Measurements from ENCODE around the gene C17orf67.

Gene C17orf67, protein sequence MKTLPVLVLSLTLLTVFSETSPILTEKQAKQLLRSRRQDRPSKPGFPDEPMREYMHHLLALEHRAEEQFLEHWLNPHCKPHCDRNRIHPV

DNA sequence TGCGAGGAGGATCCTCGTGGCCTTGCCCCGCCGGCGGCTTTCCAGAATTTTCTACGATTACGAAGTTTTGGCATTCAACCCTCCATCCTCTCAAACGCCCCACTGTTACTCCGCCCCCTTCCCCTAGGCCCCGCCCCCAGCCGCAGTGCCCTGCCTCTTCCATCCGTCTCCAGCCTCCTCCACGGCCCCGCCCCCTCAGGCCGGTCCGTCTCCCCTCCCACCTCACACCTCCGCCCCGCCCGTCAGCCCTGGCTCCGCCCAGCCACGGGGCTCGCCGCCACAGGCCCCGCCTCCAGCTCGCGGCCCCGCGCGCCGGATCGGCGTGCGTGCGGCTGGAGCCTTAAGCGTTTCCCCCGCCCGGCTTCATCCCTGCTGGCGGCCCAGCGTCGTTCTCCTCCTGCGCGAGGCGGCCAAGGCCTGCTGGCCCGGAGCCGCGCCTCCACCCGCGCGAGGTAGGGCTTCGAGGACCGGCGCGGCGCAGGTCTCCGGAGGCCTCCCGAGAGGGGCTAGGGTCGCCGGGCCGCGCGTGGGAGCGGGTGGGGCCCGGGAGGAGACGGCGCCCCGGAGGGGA lies at the start of gene C17orf67, which contains the start of gene DGKE:
TSS of gene C17orf67 (minus strand) at position 112 of the 571 bp plus-strand sequence. CDS start 18,110 bp downstream, outside the sequence.
TSS of gene DGKE (plus strand) at position 343 of the 571 bp plus-strand sequence. CDS start 645 bp downstream, outside the sequence.
- DNase-seq (ENCODE audit: low read depth): peak; percentile 87
- TF ChIP-seq, protein P1, sequence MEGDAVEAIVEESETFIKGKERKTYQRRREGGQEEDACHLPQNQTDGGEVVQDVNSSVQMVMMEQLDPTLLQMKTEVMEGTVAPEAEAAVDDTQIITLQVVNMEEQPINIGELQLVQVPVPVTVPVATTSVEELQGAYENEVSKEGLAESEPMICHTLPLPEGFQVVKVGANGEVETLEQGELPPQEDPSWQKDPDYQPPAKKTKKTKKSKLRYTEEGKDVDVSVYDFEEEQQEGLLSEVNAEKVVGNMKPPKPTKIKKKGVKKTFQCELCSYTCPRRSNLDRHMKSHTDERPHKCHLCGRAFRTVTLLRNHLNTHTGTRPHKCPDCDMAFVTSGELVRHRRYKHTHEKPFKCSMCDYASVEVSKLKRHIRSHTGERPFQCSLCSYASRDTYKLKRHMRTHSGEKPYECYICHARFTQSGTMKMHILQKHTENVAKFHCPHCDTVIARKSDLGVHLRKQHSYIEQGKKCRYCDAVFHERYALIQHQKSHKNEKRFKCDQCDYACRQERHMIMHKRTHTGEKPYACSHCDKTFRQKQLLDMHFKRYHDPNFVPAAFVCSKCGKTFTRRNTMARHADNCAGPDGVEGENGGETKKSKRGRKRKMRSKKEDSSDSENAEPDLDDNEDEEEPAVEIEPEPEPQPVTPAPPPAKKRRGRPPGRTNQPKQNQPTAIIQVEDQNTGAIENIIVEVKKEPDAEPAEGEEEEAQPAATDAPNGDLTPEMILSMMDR (IDR thresholded peaks at IDR 0.05; ENCODE audit: low read depth, low read length, missing control alignments): no peak
- in situ Hi-C loops (cut with HindIII; ENCODE audit: low sequenced_read_pairs): no loop called here
- H3K4me3 ChIP-seq (ENCODE audit: low read depth, low read length): peak within 1 kb of the TSS; percentile 63

DNA sequence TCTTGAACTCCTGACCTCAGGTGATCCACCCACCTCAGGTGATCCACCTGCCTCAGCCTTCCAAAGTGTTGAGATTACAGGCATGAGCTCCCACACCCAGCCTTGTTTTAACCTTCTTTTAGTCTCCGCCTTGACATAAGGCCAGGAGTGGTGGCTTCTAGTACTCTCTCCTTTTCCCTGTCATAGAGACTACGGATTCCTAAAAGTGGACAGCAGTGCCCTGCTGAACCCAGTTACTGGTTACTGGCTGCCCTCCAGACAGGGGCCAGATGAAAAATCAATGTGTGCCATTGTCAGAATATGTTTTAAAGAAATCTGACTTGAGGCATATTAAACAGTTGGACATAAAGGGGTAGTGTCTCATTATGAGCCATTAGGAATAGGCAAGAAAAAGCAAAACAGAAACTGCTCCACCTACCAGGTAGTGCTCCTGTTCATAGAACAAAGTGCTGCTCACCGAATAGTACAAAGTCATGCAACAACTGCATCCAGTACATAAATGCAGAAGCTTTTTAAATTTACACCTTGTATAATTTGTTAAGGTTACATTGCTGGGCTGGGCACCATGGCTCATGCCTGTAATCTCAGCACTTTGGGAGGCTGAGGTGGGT lies 48.1 kb upstream of the C17orf67 start:
- TF ChIP-seq, protein P1 (IDR thresholded peaks at IDR 0.05; ENCODE audit: low read depth, low read length, missing control alignments): no peak
- H3K4me3 ChIP-seq (ENCODE audit: low read depth, low read length): no peak overlapping the region
- in situ Hi-C loops (cut with HindIII; ENCODE audit: low sequenced_read_pairs): no loop called here
- DNase-seq (ENCODE audit: low read depth): no peak

DNA sequence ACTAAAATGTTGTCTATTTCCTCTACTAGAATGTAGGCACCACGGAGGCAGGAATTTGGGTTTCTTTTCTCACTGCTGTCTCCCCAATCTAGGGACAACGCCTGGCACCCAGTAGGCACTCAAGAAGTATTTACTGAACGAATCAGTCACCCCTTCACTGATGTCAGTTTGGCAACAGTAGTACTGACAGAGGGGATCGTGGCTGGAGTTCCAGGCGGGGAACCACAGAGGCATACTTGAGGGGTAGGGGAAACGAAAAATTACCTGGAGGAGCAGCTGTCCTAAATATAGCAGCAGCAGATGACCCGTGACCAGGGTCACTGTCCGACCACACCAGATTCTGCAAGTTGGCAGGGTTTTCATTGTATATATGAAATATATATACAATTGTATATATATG lies 46.9 kb upstream of the C17orf67 start:
- H3K4me3 ChIP-seq (ENCODE audit: low read depth, low read length): no peak overlapping the region
- DNase-seq (ENCODE audit: low read depth): no peak
- in situ Hi-C loops (cut with HindIII; ENCODE audit: low sequenced_read_pairs): no loop called here
- TF ChIP-seq, protein P1 (IDR thresholded peaks at IDR 0.05; ENCODE audit: low read depth, low read length, missing control alignments): no peak

DNA sequence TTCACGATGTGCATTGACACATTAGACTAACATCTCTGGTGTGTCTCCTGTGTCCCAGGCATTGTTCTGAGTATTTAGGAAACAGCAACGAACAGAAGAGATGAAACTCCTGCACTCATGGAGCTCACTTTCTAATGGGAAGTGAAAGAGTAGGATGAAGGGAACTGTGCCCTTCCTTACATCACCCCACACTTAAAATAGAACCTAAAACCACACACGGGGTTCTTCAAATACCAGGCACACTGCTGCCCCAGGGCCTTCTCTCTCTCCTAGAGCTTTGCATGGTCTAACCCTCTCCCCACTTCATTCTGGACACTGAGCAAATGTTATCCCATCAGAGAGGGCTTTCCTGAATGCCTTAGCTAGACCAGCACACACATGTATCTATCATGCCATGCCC lies 46.4 kb upstream of the C17orf67 start:
- in situ Hi-C loops (cut with HindIII; ENCODE audit: low sequenced_read_pairs): no loop called here
- TF ChIP-seq, protein P1 (IDR thresholded peaks at IDR 0.05; ENCODE audit: low read depth, low read length, missing control alignments): no peak
- no peak for DNase-seq (ENCODE audit: low read depth)
- H3K4me3 ChIP-seq (ENCODE audit: low read depth, low read length): no peak overlapping the region

DNA sequence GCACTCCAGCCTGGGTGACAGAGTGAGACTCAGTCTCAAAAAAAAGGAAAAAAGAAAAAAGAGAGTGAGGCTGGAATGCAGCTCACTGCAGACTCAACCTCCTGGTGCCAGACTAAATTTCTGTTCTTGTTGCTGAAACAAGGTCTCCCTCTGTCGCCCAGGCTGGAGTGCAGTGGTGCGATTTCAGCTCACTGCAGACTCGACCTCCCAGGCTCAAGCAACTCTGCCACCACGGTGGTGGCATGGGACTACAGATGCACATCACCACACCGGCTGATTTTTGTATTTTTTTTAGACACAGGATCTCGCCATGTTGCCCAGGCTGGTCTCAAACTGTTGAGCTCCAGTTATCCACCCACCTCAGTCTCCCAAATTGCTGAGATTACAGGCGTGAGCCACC lies 45.6 kb upstream of the C17orf67 start:
- in situ Hi-C loops (cut with HindIII; ENCODE audit: low sequenced_read_pairs): no loop called here
- TF ChIP-seq, protein P1 (IDR thresholded peaks at IDR 0.05; ENCODE audit: low read depth, low read length, missing control alignments): no peak
- no peak for DNase-seq (ENCODE audit: low read depth)

DNA sequence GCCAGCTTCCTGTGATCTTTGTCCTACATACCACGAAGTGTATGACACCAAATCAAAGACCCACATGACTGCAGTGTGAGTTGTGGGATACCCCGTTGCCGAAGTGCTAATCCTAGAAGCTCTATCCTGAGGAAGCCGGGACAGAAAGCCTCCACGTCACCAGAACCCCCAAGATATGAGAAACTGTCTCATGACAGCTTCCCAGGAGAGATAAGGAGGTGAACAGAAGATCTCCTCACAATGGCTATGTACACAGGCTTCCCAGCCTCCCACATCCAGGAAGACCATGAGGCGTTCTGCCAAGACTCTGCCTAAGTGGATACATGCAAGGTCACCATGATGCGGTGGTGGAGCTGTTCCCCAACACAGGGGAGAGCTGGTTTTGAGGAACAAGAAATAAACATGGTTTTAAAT lies 43.1 kb upstream of the C17orf67 start:
- no peak for DNase-seq (ENCODE audit: low read depth)
- H3K4me3 ChIP-seq (ENCODE audit: low read depth, low read length): no peak overlapping the region
- in situ Hi-C loops (cut with HindIII; ENCODE audit: low sequenced_read_pairs): no loop called here
- TF ChIP-seq, protein P1 (IDR thresholded peaks at IDR 0.05; ENCODE audit: low read depth, low read length, missing control alignments): no peak

More for the DNA sequence above, 45.6 kb upstream of the C17orf67 start:
- no peak overlapping the region for H3K4me3 ChIP-seq (ENCODE audit: low read depth, low read length)
